ENCODE results near the gene CXXC1. TPM values are rescaled to one million over a fixed set of nuclear protein-coding genes. Genes with fewer than 3 reads are reported as not detected.

Gene CXXC1
- total and polyA plus RNA-seq, 2 of the 8 experiments (the other 6 are each of a cell fraction or from before 2014, with no cell fraction given) = 73.3 to 136 TPM

DNA sequence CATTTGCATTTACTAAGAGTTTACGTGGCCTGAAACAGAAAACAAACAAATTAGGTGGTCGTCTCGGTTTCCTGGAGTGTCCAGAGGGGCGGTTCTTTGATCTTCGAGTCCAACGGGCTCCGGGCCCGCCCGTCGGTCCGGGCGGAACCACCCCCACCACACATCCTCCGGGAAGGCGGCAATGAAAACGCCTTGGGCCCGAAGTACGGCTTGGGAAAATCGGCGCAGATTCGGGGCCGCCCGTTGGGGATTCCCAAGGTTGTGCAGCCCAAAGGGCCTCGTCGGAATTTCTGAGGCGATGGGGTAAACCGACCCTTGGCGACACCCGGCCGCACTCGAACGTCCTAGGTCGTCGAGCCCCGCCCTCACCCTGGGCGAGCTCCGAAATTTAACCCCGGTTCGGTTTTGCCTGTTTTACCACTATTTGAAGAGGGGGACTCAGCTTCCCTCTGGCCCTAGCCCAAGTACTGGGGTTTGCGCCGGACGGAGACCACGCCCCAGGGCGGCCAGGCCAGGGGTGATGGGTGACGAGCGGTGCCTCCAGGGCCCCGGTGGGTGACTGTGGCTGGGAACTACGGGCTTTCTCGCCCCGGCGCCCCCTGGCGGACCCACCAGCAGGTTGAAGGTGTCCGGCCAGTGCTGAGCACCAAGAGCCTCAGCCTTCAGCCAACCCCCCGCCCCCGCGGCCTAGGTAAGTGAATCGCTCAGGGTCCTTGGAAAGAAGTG lies 19.3 kb downstream of the CXXC1 start (continued):
- peak; percentile 51 for TF ChIP-seq NANOG (IDR thresholded peaks at IDR 0.05; ENCODE audit: insufficient read depth, low read depth, low read length, poor library complexity, severe bottlenecking)
- no peak for TF ChIP-seq TAF7 (optimal IDR thresholded peaks at IDR 0.05; ENCODE audit: borderline replicate concordance, low read depth, low read length)
- no peak for TF ChIP-seq EZH2 (IDR thresholded peaks at IDR 0.05; ENCODE audit: low read depth, low read length, severe bottlenecking)
- 0 out of 2 replicates have a peak, but pooled peaks have one; percentile 36 for TF ChIP-seq SP4 (IDR thresholded peaks at IDR 0.05; ENCODE audit: low read length)
- TF ChIP-seq SIN3A (conservative IDR thresholded peaks at IDR 0.05 in 1 of 2, IDR thresholded peaks at IDR 0.05 in 1 of 2; ENCODE audit: low read depth in 1 of 2, low read length in 2 of 2) = peak in 1 of 2 experiments; percentile 63; a peak in 1 of 4 replicates
- no peak for TF ChIP-seq KDM5A (IDR thresholded peaks at IDR 0.05; ENCODE audit: low read length)
- TF ChIP-seq POLR2AphosphoS5 (IDR thresholded peaks at IDR 0.05; ENCODE audit: low read depth, low read length) = no peak
- 0 out of 2 replicates have a peak, but pooled peaks have one; percentile 51 for TF ChIP-seq RXRA (IDR thresholded peaks at IDR 0.05; ENCODE audit: insufficient read depth, low read depth, low read length)
- no peak for TF ChIP-seq BRCA1 (IDR thresholded peaks at IDR 0.05; ENCODE audit: low read depth, low read length)
- no peak for TF ChIP-seq KDM1A (IDR thresholded peaks at IDR 0.05; ENCODE audit: borderline replicate concordance, low read length)
- TF ChIP-seq HDAC2 (IDR thresholded peaks at IDR 0.05; ENCODE audit: borderline replicate concordance in 1 of 2, low read depth in 2 of 2, low read length in 2 of 2) = peak in 1 of 2 experiments; percentile 66; a peak in 1 of 4 replicates
- TF ChIP-seq POLR2A (IDR thresholded peaks at IDR 0.05; ENCODE audit: control extremely low read depth in 1 of 2, low read depth in 2 of 2, low read length in 2 of 2) = peak in 1 of 2 experiments; percentile 56; a peak in 1 of 3 replicates
- TF ChIP-seq CHD1 (IDR thresholded peaks at IDR 0.05; ENCODE audit: low read depth, low read length) = no peak
- peak; percentile 57; the same call in 1 of the 2 replicates for TF ChIP-seq RBBP5 (IDR thresholded peaks at IDR 0.05; ENCODE audit: borderline replicate concordance, low read depth, low read length)
- no peak for TF ChIP-seq CBX8 (IDR thresholded peaks at IDR 0.05; ENCODE audit: borderline replicate concordance, low read depth, low read length)
- TF ChIP-seq ASH2L (IDR thresholded peaks at IDR 0.05; ENCODE audit: low read length) = no peak
- 0 out of 2 replicates have a peak, but pooled peaks have one; percentile 38 for TF ChIP-seq PHF8 (conservative IDR thresholded peaks at IDR 0.05; ENCODE audit: low read depth, low read length)
- peak; percentile 56; the same call in 1 of the 2 replicates for TF ChIP-seq YY1 (IDR thresholded peaks at IDR 0.05; ENCODE audit: low read depth, low read length)

Measured in H1 (cell line).